ENCODE measurements around the gene TDRD7.

DNA sequence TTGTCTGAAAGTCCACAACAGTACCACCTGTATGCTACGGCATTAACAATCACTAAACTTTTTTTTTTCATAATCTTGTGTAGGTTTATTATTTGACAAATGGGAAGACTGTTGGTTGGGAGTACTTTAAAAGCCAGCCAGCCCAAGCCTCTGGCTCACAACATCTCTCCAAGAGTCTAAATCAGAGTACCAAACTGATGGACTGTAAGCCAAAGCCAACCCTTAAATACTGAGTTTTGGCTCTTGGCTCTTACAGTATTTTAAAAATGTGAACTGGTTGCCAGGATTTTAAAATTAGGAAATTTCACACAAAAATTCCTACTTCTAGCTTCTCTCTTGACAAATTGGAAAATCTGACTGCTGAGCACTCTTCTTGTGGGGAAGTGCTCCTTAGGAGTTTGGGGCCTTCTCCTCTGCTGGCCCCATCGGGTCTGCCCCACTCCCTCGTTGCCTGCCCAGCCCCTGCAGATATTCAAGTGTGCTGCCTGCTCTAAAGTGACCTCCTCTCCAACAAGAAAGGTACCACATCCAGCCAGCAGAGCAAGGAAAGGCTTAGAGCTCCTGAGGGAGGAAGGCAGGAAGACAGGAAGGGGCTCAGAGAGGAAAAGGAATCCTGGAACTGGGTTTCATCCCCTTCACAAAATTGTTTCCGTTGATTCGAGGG is 67.7 kb downstream of the TDRD7 start:
- no peak for TF ChIP-seq CEBPB (IDR thresholded peaks at IDR 0.05)
- TF ChIP-seq TAF1 (IDR thresholded peaks at IDR 0.05; ENCODE audit: low read depth): no peak

All from Ishikawa (cell line).